GM12891 (cell line): Measurements from ENCODE around the gene IFNAR2.

Source experiments
- POLR2A ChIP-seq: IDR thresholded peaks from 2 replicates; pipeline ENCODE4 v1.6.1; 2011; ENCODE audit warnings: low read depth, low read length, control low read depth
- POLR2AphosphoS5 ChIP-seq: IDR thresholded peaks from 2 replicates; pipeline ENCODE4 v1.6.1; 2011; ENCODE audit warnings: low read depth, low read length, control low read depth
- TAF1 ChIP-seq: IDR thresholded peaks from 2 replicates; pipeline ENCODE4 v1.6.1; 2011; ENCODE audit warnings: low read depth, low read length, control low read depth

- TF ChIP-seq POLR2AphosphoS5 = no peak
- TF ChIP-seq POLR2A = no peak
- no peak for TF ChIP-seq TAF1
Observed at GRCh38 chr21:33187276-33187675, 42.5 kb upstream of the IFNAR2 start.
